ENCODE data around the gene RSU1.

Gene RSU1

DNA sequence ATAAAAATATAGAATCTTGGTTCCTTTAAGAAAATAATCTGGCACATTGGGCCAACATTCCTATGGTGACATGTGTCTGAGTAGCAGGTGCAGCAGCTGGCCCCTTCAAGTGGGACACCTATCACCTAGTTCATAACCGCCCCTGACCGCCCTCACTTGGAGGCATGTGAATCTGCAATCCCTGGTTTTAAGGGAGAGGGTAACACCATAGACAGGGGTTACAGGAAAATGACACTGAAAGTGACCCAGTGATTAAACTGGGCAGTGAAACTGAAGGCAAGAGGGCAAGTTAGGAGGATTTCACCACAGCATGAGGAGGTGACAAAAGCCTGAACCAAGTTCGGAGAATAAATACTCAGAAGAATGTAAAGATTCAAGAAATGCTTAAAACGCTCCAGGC, 1.1 kb downstream of the RSU1 start:
- no peak for DNase-seq (ENCODE audit: low read depth)
- peak overlapping the region; percentile 87 for H3K4me3 ChIP-seq (ENCODE audit: low read depth, low read length)
- TF ChIP-seq, protein P1, sequence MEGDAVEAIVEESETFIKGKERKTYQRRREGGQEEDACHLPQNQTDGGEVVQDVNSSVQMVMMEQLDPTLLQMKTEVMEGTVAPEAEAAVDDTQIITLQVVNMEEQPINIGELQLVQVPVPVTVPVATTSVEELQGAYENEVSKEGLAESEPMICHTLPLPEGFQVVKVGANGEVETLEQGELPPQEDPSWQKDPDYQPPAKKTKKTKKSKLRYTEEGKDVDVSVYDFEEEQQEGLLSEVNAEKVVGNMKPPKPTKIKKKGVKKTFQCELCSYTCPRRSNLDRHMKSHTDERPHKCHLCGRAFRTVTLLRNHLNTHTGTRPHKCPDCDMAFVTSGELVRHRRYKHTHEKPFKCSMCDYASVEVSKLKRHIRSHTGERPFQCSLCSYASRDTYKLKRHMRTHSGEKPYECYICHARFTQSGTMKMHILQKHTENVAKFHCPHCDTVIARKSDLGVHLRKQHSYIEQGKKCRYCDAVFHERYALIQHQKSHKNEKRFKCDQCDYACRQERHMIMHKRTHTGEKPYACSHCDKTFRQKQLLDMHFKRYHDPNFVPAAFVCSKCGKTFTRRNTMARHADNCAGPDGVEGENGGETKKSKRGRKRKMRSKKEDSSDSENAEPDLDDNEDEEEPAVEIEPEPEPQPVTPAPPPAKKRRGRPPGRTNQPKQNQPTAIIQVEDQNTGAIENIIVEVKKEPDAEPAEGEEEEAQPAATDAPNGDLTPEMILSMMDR (IDR thresholded peaks at IDR 0.05; ENCODE audit: control insufficient read depth, extremely low read depth, insufficient read depth) = no peak

DNA sequence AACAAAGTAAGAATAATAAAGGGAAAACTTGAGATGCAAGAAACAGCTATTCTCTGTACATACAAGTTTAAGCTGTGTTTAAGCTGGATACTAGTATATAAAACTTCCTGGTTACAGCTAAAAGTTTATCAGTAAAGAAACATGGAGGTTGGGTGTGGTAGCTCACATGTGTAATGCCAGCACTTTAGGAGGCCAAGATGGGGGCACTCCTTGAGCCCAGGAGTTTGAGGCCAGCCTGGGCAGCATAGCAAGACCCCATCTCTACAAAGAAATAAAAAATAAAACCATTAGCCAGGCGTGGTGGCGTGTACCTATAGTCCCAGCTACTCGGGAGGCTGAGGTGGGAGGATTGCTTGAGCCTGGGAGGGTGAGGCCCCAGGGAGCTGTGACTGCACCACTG, 3.2 kb downstream of the RSU1 start:
- no peak for DNase-seq (ENCODE audit: low read depth)

DNA sequence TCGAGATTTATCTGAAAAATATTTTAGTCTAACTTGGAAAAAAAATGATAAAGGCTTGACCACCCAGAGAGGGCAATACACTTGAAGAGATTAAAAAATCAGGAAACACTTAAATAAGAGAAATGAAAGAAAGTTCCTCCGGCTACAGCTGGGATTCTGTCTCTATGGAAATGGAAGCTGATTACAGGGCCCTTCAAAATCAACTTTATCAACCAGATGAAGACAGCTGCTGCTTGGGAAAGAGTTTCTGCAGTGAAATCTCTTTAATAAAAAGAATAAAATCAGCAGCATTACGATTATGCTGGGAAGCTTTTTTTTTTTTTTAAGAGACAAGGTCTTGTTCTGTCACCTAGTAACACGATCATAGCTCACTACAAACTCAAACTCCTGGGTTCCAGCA, 4.5 kb downstream of the RSU1 start:
- DNase-seq (ENCODE audit: low read depth) = no peak
- TF ChIP-seq, protein P1 (IDR thresholded peaks at IDR 0.05; ENCODE audit: control insufficient read depth, extremely low read depth, insufficient read depth) = no peak
- no peak overlapping the region for H3K4me3 ChIP-seq (ENCODE audit: low read depth, low read length)

More for the DNA sequence above, 3.2 kb downstream of the RSU1 start:
- no peak overlapping the region for H3K4me3 ChIP-seq (ENCODE audit: low read depth, low read length)
- TF ChIP-seq, protein P1 (IDR thresholded peaks at IDR 0.05; ENCODE audit: control insufficient read depth, extremely low read depth, insufficient read depth) = no peak

DNA sequence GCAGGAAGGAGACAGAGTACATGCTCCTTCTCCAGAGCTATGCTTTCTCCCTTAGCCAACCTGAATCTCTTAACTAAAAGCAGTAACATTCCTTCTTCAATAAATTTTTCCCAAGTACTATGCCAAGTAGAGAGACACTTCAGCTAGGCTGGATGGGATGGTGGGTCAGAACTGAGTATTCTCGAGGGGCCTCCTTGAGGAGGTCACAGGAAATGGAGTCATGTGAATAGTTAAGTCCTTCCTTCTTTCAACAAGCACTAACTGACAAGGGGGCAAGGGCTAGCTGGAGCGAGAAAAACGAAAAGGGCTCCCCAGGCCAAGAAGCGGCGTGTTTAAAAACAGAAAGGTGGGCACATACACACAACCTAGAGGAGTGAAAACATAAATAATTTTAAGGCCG, 5.5 kb downstream of the RSU1 start:
- no peak for DNase-seq (ENCODE audit: low read depth)
- TF ChIP-seq, protein P1 (IDR thresholded peaks at IDR 0.05; ENCODE audit: control insufficient read depth, extremely low read depth, insufficient read depth) = no peak
- H3K4me3 ChIP-seq (ENCODE audit: low read depth, low read length) = no peak overlapping the region

DNA sequence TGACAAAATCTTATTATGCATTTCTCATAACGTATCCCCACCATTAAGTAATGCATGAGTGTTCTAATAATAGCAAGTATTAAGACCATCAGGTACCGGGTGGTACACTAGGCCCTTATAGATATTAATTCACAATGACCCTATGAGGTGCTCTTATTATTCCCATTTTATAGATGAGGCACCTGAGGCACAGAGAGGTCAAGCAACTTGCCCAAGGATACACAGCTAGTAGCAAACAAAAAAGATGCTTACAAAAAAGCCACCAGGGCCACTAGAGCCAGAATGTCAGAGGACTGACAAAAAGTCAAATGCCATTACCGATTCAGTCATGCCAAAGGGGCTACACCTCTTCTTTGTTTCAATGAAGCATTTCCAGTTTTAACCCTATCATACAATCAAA, 5.9 kb downstream of the RSU1 start:
- H3K4me3 ChIP-seq (ENCODE audit: low read depth, low read length) = no peak overlapping the region
- DNase-seq (ENCODE audit: low read depth) = no peak
- TF ChIP-seq, protein P1 (IDR thresholded peaks at IDR 0.05; ENCODE audit: control insufficient read depth, extremely low read depth, insufficient read depth) = no peak

DNA sequence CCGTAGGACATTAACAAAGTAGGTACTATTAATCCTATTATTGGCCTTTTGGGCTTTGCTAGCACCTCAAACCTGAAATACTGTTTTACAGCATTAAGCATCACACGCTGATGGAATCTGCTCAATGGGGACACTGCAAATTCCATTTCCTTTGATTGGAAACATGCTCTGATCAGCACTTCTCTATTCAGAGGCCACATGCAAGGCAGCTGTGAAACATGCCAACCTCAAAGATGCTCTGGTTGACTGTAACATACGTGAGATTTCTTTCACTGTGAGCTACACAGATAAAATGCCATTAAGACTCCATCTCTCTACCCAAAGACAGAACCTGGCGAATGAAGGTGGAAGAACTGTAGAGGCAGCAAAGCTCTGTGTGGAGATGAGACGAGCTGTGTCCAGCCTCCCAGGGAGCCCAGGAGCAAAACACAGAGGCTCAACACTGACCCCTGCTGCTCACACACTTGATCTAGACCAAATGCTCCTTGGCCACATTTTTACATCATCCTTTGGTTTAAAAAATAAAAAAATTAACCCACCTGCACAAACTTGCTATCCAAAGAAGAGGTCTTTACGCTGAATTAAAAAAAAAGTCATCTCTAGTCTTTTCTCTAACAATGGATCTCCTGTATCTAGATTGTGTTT, 8.0 kb downstream of the RSU1 start:
- TF ChIP-seq, protein P1 (IDR thresholded peaks at IDR 0.05; ENCODE audit: control insufficient read depth, extremely low read depth, insufficient read depth) = peak; percentile 68
- no peak overlapping the region for H3K4me3 ChIP-seq (ENCODE audit: low read depth, low read length)
- no peak for DNase-seq (ENCODE audit: low read depth)

DNA sequence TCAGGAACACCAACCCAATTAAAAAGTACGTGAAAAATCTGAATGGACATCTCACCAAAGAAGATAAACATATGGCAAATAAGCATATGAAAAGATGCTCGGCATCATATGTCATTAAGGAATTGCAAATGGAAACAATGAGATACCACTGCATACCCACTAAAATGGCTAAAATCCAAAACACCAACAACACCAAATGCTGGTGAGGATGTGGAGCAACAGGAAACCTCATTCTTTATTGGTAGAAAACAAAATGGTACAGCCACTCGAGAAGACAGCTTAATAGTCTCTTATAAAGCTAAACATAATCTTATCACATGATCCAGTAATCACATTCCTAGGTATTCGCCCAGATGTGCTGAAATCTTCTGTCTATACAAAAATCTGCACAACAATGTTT, 13.1 kb downstream of the RSU1 start:
- TF ChIP-seq, protein P1 (IDR thresholded peaks at IDR 0.05; ENCODE audit: control insufficient read depth, extremely low read depth, insufficient read depth) = no peak
- no peak overlapping the region for H3K4me3 ChIP-seq (ENCODE audit: low read depth, low read length)
- DNase-seq (ENCODE audit: low read depth) = no peak

All from LNCaP clone FGC (cell line).